ENCODE results near the gene ACAA2.

The ACAA2 gene, protein sequence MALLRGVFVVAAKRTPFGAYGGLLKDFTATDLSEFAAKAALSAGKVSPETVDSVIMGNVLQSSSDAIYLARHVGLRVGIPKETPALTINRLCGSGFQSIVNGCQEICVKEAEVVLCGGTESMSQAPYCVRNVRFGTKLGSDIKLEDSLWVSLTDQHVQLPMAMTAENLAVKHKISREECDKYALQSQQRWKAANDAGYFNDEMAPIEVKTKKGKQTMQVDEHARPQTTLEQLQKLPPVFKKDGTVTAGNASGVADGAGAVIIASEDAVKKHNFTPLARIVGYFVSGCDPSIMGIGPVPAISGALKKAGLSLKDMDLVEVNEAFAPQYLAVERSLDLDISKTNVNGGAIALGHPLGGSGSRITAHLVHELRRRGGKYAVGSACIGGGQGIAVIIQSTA

GRCh38 chr18:49813319-49814146 is at the start of gene ACAA2:
ACAA2 (minus strand) TSS chr18:49813533; CDS start chr18:49813484, 49 bp downstream.
- DNase-seq (ENCODE audit: low spot score): peak; percentile 83

DNA sequence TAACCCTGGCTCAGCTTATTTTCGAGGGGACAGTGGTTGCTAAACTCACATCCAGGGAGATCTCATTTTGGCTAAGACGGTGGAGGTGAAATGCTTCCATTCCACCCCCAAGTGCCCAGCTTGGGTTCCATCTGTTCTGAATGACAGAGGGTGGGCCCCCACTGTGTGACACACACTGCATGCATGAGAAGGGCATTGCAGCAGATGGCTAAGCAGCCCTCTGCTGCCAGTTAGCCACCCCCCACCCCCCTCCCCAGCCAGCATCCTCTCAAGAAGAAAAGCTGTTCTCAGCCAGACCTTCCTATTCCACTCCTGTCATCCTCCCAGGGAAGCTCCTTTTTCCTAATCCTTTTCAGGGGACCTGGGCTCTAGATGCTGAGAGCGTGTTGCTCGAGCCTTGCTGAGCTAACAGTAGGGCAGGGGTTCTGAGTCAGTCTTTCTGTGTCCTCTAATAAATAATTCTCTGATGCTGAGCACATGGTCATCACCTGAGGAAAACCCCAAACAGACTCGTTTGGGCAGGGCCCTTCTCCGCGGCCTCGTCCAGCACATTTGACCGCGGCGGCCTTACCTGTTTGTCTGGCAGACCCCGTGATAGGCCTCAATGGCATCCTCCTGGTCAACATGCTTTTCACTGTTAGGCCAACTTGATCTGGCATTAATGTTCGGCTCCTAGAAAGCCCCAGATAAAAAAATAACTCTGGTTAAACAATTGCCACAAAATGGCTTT is 49.5 kb upstream of the ACAA2 start:
- DNase-seq (ENCODE audit: low spot score): no peak

DNA sequence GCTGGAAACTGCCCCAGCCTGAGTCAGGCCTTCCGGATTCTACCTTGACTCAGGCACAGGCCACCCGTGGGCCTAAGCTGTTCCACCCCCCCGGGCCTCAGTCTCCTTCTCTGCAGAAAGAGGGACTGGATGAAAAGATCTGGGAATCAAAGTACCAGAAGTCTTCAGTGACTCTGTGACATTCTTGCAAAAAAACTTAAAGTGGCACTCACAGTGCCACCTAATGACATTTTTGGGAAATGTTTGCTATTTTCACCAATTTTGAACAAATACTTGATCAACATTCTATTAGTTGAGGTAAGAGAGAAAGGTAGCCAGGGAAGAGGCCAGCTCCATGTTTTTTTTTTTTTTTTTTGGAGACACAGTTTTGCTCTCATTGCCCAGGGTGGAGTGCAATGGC is 48.3 kb upstream of the ACAA2 start:
- DNase-seq (ENCODE audit: low spot score): peak; percentile 31

DNA sequence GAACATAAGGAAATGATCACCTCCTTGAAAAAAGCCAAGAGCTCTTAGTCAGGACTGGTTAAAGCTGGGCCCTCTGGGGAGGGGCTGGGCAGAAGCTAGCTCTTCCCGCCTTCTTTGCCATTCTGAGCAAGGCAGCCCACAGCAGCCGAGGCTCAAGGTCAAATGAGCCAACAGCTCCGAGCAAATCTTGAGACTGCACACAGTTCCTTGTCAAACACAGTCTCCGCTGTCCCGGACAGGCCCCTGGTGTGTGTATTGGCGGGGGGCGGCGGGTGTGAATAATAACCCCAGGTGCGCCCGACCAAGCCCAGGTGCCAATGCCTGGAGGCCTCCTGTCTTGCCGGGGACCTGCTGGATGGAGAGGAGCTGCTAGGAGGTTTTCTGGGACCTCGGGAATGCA is 46.4 kb upstream of the ACAA2 start:
- DNase-seq (ENCODE audit: low spot score): no peak

- DNase-seq (ENCODE audit: low spot score): no peak
These were observed 45.7 kb upstream of the ACAA2 start for GRCh38 chr18:49859021-49859359.

- peak; percentile 60 for DNase-seq (ENCODE audit: low spot score)
These were observed 45.1 kb upstream of the ACAA2 start for GRCh38 chr18:49858309-49859020.

- DNase-seq (ENCODE audit: low spot score): no peak
These were observed 44.4 kb upstream of the ACAA2 start for GRCh38 chr18:49857708-49858107.

DNA sequence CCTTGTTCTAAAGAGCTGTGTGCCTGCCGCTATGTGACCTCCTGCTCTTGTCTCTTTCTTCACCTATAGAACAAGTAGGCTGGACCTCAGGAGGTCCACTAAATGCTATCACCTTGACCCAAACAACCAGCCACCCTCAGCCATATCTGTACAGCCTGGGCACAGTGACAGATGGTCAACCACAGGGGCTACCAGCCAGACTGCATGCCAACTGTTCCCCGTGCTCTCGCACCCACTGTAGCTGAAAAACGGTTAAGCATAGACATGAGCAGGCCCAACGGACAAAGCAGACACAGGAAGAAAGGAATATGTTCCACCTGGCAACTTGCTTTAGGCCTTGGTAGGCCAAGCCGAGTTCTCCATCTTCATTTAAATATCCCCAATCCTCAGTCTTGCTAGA is 43.2 kb upstream of the ACAA2 start:
- DNase-seq (ENCODE audit: low spot score): no peak

- no peak for DNase-seq (ENCODE audit: low spot score)
These were observed 42.5 kb upstream of the ACAA2 start for GRCh38 chr18:49855711-49856415.

DNA sequence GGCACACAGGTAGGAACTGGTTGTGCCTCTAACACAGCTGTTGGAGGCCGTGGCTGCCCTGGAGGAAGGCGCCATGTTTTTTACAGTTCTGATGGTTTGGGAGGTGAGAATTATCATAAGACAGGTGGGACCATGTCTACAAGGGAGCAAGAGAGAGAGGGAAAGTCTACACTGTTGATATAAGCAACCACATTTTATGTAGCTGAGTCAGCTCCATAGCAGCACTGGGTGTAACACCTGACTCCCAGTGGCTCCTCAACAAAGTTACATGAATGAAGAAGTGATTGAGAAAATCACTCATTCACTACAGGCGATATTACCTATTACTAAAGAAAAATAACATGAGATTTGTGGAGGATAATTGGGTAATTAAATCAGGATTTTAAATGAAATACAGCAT is 41.3 kb upstream of the ACAA2 start:
- DNase-seq (ENCODE audit: low spot score): no peak

- DNase-seq (ENCODE audit: low spot score): no peak
These were observed 40.1 kb upstream of the ACAA2 start for GRCh38 chr18:49853436-49853835.

DNA sequence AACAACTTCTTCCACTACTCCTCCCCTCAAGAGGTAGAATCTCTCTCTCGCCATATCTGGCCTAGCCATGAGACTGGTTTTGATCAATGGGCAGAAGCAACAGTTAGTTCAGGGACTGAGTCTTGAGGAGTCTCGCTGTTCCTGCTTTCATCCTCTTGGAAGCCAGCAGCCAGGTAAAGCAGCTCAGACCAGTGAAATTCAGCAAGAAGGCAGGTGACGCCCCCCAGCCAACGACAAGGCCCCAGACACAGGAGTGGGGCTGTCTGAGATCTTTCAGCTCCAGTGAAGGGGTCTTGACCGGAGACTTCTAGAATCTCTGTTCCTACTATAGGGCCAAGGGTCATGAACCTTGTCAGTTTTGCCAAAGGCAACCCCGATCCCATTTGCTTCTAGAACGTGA is 39.7 kb upstream of the ACAA2 start:
- DNase-seq (ENCODE audit: low spot score): no peak

GRCh38 chr18:49851624-49852023 is 38.3 kb upstream of the ACAA2 start:
- DNase-seq (ENCODE audit: low spot score): no peak

DNA sequence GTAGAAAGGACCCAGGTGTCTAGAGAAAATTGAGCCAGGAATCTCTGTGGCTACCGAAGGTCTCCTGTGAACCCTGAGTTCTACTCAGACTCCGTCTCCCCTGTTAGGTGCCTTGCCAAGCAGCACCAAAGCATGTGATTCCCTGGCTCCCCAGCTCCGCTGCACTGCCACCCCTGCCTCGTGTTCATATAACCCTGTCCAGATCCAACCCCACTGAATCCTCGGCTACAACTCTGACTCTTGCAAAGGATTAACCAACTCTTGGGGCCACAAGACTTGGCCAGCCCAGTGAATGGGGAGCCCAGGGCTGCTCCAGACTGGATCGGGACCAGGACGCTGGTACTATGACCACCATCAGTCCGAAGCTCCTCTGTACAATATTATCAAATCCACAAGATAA is 37.3 kb upstream of the ACAA2 start:
- no peak for DNase-seq (ENCODE audit: low spot score)

DNA sequence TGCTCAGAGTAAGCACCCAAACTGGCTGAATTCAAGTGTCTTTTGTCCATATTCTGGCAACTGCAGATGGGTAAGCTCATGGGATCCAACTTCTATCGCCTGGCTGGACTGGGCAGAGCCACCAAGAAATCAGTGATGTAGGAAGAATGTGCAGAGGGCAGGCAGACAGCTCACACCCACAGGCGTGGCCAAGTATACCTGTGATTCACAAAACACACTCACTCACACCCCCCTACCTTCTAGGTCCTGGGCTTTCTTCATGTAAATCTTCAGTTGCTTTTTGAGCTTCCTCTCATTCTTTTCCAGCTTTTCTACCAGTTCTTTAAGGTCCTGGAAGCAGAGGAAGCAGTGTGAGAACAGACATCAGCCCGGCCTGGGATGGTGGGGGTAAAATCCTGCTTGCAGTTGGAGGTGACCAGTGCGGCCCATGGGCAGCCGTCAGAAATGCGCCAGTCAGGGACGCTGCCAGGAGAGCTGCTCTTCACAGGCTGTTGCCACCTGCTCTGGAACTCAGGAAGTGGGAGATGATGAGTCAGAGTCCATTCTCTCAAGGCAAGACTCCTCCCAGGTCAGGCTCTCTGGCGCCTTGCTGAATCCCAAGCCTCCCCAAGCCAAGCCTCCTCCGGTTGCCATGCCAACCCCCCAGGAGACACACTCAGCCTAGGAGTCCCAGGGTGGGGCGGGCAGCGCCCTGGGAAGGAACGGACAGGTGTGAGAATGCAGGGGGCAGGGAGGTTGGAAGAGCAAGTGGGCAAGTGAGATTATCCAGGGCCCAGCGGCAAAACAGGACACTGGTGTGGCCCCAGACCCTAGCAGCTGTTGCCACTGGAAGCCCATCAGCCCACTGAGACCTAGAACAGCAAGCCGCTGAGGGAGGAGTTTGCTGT is 36.2 kb upstream of the ACAA2 start:
- no peak for DNase-seq (ENCODE audit: low spot score)

DNA sequence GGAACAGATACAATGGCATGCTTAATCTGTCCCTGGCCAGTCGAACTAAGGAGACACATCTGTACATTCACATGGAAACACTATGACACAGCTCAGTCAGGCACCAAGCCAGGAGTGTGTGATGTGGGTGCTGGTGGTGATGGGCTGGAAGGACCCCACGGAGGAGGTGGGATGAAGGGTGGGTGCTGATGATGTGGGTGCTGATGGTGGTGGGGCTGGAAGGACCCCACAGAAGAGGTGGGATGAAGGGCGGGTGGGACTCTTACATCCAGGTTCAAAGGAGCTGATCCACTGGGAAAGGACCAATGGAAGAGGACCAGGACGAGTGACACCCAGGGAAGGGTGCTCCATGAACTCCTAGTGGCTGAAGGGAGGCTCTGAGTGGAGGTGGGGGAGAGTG is 34.8 kb upstream of the ACAA2 start:
- no peak for DNase-seq (ENCODE audit: low spot score)

DNA sequence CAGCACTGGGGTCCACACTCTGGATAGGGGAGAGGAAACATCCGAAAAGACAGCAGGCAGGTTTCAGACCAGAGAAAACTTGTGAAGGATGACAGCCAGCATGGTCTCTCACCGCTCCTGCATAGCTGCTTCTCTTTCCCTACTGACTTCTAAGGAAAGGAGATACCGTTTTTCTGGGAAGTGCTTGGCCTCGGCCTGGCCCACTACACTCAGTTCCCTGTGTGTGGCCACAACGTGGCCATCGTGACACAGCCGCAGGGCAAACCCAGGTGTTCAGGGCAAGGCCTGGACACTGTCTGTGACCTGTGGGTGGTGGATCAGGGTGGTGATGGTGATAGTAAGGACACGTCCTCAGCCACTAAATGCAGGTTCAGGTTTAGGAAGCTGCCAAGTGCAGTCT is 34.2 kb upstream of the ACAA2 start:
- DNase-seq (ENCODE audit: low spot score): no peak

DNA sequence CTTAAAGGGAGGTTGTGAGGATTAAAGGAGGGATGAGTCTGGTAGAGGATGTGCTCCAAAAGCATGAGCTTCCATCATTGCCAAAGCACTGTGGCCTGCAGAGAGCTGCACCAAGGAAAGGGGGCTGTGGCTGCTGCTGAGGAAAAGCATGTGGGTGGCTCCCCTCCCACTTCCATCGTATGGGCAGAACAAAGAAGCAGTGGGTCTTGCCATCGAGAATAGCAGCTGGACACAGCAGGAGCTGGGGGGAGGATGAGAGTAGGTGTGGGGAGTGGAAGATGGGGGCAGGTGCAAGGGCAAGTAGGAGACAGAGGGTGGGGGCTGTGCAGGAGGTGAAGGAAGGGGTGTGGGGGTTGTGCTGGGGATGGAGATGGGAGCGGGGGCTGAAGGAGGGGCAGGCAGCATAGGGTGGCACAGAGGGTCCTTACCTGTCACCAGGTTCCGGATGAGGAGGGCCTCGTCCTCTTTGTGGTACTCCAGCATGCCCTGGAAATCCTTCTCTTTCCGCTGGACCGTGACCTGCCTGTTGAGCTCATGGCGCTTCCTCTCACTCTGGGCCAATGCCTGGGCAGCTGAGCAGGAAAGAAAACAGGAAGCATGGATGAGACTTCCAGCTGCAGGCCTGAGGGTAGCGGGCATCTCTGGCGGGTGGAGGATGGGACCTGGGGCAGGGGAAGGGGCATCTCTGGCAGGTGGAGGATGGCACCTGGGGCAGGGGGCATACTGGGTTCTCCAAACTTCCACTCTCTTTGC is 33.6 kb upstream of the ACAA2 start:
- no peak for DNase-seq (ENCODE audit: low spot score)

DNA sequence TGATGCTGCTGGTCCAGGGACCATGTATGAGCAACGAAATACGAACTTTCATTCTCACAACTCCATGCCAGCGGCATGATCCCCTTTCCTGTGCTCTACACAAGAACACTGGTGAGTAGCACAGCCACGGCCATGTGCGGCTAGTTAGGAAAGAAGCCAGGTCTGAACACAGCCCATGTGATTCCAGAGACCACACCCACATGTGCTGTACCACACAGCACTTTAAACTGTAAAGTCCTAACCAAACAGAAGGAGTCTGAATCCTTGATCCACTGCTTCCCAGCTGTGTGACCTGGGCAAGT is 33.0 kb upstream of the ACAA2 start:
- DNase-seq (ENCODE audit: low spot score): no peak
